Bronchial epithelial cell (primary cell): ENCODE data around the gene COMMD1. TPM values are rescaled to one million over a fixed set of nuclear protein-coding genes. Genes with fewer than 3 reads are reported as not detected.

Experiments
- DNase-seq: peaks from one replicate; pipeline ENCODE4 v3.0.0-alpha.2; 2010; ENCODE audit warnings: low read depth
- FAIRE-seq: peaks from 2 replicates; lab custom pipeline; 2011; peaks lifted over from hg19 to GRCh38; lab: Jason Lieb, UNC
- H3K27me3 ChIP-seq: 2 replicates; pipeline ENCODE4 v1.5.1; 2011; ENCODE audit warnings: low read length; ENCODE audit not compliant: control insufficient read depth, insufficient read depth
- H3K36me3 ChIP-seq: 2 replicates; pipeline ENCODE4 v1.5.1; 2011; ENCODE audit warnings: low read length; ENCODE audit not compliant: control insufficient read depth, insufficient read depth
- H3K4me3 ChIP-seq: 2 replicates; pipeline ENCODE4 v1.5.1; 2011; ENCODE audit warnings: mild to moderate bottlenecking, low read depth, low read length, control low read depth
- CTCF ChIP-seq: IDR thresholded peaks from 2 replicates; pipeline ENCODE4 v1.5.1; 2011; ENCODE audit warnings: mild to moderate bottlenecking, moderate library complexity, low read length, control low read depth, inconsistent platforms; ENCODE audit not compliant: insufficient read depth, severe bottlenecking
- total RNA-seq: library from RNA; depleted of rRNA; stranded (reverse); fragments of >200 nt; gene quantifications from 2 replicates; pipeline ENCODE4 v1.2.1, GENCODE V29; 2014

Gene COMMD1
- total RNA-seq, 1 donor from 2014 or later, result 30.5 TPM

DNA sequence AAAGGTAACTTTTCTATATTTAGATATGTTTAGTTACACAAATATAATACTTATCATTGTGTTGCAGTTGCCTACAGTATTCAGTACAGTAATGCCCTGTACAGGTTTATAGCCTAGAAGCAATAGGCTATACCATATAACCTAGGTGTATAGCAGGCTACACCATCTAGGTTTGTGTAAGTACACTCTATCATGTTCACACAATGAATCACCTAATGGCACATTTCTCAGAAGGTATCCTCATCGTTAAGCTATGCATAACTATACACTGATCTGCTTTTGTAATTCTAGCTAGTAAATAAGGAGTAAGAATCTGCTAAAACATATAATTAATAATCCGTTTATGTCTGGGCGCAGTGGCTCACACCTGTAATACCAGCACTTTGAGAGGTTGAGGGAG, 102.1 kb downstream of the COMMD1 start:
- DNase-seq (peak; percentile 14), FAIRE-seq (no peak)
- no peaks in the 10 kb centered on the region for H3K36me3 ChIP-seq
- no peaks in the 10 kb centered on the region for H3K27me3 ChIP-seq
- TF ChIP-seq CTCF, result no peak
- H3K4me3 ChIP-seq, result no peak overlapping the region

- DNase-seq (no peak), FAIRE-seq (no peak)
- no peak for TF ChIP-seq CTCF
- Histone ChIP-seq H3K36me3 (no peaks in the 10 kb centered on the region), H3K27me3 (no peaks in the 10 kb centered on the region), H3K4me3 (no peak overlapping the region)
Measured at GRCh38 chr2:62010632-62011256, 105.3 kb downstream of the COMMD1 start.

- Histone ChIP-seq H3K4me3 (no peak overlapping the region), H3K27me3 (no peaks in the 10 kb centered on the region), H3K36me3 (no peaks in the 10 kb centered on the region)
- no peak for TF ChIP-seq CTCF
- FAIRE-seq, result no peak
- DNase-seq, result no peak
Measured at GRCh38 chr2:62013641-62014040, 108.2 kb downstream of the COMMD1 start.

DNA sequence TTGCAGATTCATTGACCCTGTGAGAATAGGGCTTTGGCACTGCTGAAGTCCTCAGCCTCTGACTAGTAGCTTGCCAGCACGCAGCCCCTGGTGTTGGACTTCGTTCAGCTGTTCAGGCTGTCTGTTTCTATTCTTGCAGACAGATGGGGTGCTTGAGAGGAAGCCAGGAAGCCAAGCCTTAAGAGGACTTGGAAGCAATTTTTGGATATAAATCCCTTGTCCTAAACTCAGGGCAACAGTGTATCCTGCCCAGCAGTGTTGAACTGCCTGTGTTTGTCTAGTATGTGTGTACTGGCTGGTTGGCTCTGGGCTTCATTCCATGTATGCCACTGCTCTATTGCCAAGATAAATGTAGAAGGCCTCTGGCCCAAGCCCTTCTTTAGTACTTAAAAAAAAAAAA, 108.6 kb downstream of the COMMD1 start:
- H3K27me3 ChIP-seq, result no peaks in the 10 kb centered on the region
- H3K36me3 ChIP-seq, result no peaks in the 10 kb centered on the region
- H3K4me3 ChIP-seq, result no peak overlapping the region
- DNase-seq (peak; percentile 7), FAIRE-seq (no peak)
- TF ChIP-seq CTCF, result no peak

GRCh38 chr2:62016957-62017356, 111.5 kb downstream of the COMMD1 start:
- TF ChIP-seq CTCF, result no peak
- FAIRE-seq, result no peak
- no peak for DNase-seq
- no peaks in the 10 kb centered on the region for H3K27me3 ChIP-seq
- no peaks in the 10 kb centered on the region for H3K36me3 ChIP-seq
- no peak overlapping the region for H3K4me3 ChIP-seq

- H3K27me3 ChIP-seq, result no peaks in the 10 kb centered on the region
- no peaks in the 10 kb centered on the region for H3K36me3 ChIP-seq
- FAIRE-seq (no peak), DNase-seq (peak; percentile 21)
- TF ChIP-seq CTCF, result no peak
- no peak overlapping the region for H3K4me3 ChIP-seq
Measured at GRCh38 chr2:62029910-62030309, 124.4 kb downstream of the COMMD1 start.
